Measurements from ENCODE around the gene OCIAD1. TPM values are rescaled to one million over a fixed set of nuclear protein-coding genes. Genes with fewer than 3 reads are reported as not detected.
"Not testable (repeated sequence)": the region's sequence is repeated elsewhere in the genome, so short reads cannot be mapped to it uniquely, and the experiment has no call there.

Gene OCIAD1
- total RNA-seq, 1 donor from 2014 or later = 72.4 TPM

- no peak overlapping the region for H3K4me3 ChIP-seq
- H3K9me3 ChIP-seq = no peaks in the 10 kb centered on the region
- no peak for DNase-seq (ENCODE audit: extremely low spot score in 2 of 2)
- no peaks in the 10 kb centered on the region for H3K36me3 ChIP-seq
- intact Hi-C loops (cut with DNase I) = no loop called here
- no peaks in the 10 kb centered on the region for H3K27me3 ChIP-seq
- H3K27ac ChIP-seq = no peak overlapping the region
- TF ChIP-seq POLR2A (IDR thresholded peaks at IDR 0.05) (no peak), POLR2AphosphoS5 (IDR thresholded peaks at IDR 0.05; ENCODE audit: insufficient read depth in 1 of 2, low read depth in 1 of 2) (no peak), CTCF (IDR thresholded peaks at IDR 0.05) (no peak)
- H3K4me1 ChIP-seq = peaks cover 12% of the 10 kb centered on the region
Measured at GRCh38 chr4:48796927-48797679, 33.8 kb upstream of the OCIAD1 start.

GRCh38 chr4:48798117-48798516, 32.8 kb upstream of the OCIAD1 start:
- no peak for DNase-seq (ENCODE audit: extremely low spot score in 2 of 2)
- TF ChIP-seq CTCF (IDR thresholded peaks at IDR 0.05) (no peak), POLR2A (IDR thresholded peaks at IDR 0.05) (no peak), POLR2AphosphoS5 (IDR thresholded peaks at IDR 0.05; ENCODE audit: insufficient read depth in 1 of 2, low read depth in 1 of 2) (no peak)
- intact Hi-C loops (cut with DNase I) = no loop called here
- H3K27me3 ChIP-seq = no peaks in the 10 kb centered on the region
- peaks cover 16% of the 10 kb centered on the region for H3K4me1 ChIP-seq
- H3K4me3 ChIP-seq = no peak overlapping the region
- no peaks in the 10 kb centered on the region for H3K9me3 ChIP-seq
- H3K27ac ChIP-seq = no peak overlapping the region
- H3K36me3 ChIP-seq = no peaks in the 10 kb centered on the region

- intact Hi-C loops (cut with DNase I) = no loop called here
- no peaks in the 10 kb centered on the region for H3K9me3 ChIP-seq
- H3K4me3 ChIP-seq = no peak overlapping the region
- H3K4me1 ChIP-seq = peaks cover 16% of the 10 kb centered on the region
- no peak overlapping the region for H3K27ac ChIP-seq
- TF ChIP-seq CTCF (IDR thresholded peaks at IDR 0.05) (no peak), POLR2A (IDR thresholded peaks at IDR 0.05) (no peak), POLR2AphosphoS5 (IDR thresholded peaks at IDR 0.05; ENCODE audit: insufficient read depth in 1 of 2, low read depth in 1 of 2) (no peak)
- no peak for DNase-seq (ENCODE audit: extremely low spot score in 2 of 2)
- no peaks in the 10 kb centered on the region for H3K36me3 ChIP-seq
- H3K27me3 ChIP-seq = no peaks in the 10 kb centered on the region
Measured at GRCh38 chr4:48799157-48799556, 31.7 kb upstream of the OCIAD1 start.

- intact Hi-C loops (cut with DNase I); DNase-seq (ENCODE audit: extremely low spot score in 2 of 2); H3K9me3 ChIP-seq; H3K4me3 ChIP-seq; H3K36me3 ChIP-seq; H3K27me3 ChIP-seq; H3K27ac ChIP-seq: not testable (repeated sequence)
- H3K4me1 ChIP-seq = peaks cover 16% of the 10 kb centered on the region
Measured at GRCh38 chr4:48800155-48800554, 30.7 kb upstream of the OCIAD1 start.

- Histone ChIP-seq H3K36me3 (no peaks in the 10 kb centered on the region), H3K9me3 (no peaks in the 10 kb centered on the region), H3K4me1 (peaks cover 16% of the 10 kb centered on the region), H3K27ac (no peak overlapping the region), H3K27me3 (no peaks in the 10 kb centered on the region), H3K4me3 (no peak overlapping the region)
- TF ChIP-seq POLR2A (IDR thresholded peaks at IDR 0.05) (no peak), POLR2AphosphoS5 (IDR thresholded peaks at IDR 0.05; ENCODE audit: insufficient read depth in 1 of 2, low read depth in 1 of 2) (no peak)
- DNase-seq (ENCODE audit: extremely low spot score in 2 of 2) = no peak
- intact Hi-C loops (cut with DNase I) = no loop called here
Measured at GRCh38 chr4:48801016-48801715, 29.7 kb upstream of the OCIAD1 start.

Measured in vagina (tissue), 2 donors.